Neuronal stem cell (in vitro differentiated cells): ENCODE measurements around the gene ATP8A2.

Source experiments
- DNase-seq: peaks from one replicate; pipeline ENCODE4 v3.0.0-alpha.2; 2013; ENCODE audit warnings: low spot score
- H2AFZ ChIP-seq: one replicate; pipeline ENCODE4 v1.6.1; 2013; ENCODE audit warnings: mild to moderate bottlenecking, low read length, inconsistent platforms
- H2AK5ac ChIP-seq: 2 replicates; pipeline ENCODE4 v1.6.1; 2013; ENCODE audit warnings: low read depth, mild to moderate bottlenecking, inconsistent platforms, low read length, moderate library complexity, mixed read lengths
- H2BK120ac ChIP-seq: 2 replicates; pipeline ENCODE4 v1.6.1; 2013; ENCODE audit warnings: low read depth, mild to moderate bottlenecking, inconsistent platforms, low read length, moderate library complexity, mixed read lengths
- H2BK12ac ChIP-seq: one replicate; pipeline ENCODE4 v1.6.1; 2013; ENCODE audit warnings: low read length, inconsistent platforms
- H2BK15ac ChIP-seq: 2 replicates; pipeline ENCODE4 v1.6.1; 2013; ENCODE audit warnings: mild to moderate bottlenecking, low read length, inconsistent platforms, mixed read lengths
- H2BK5ac ChIP-seq: one replicate; pipeline ENCODE4 v1.6.1; 2013; ENCODE audit warnings: inconsistent platforms, mild to moderate bottlenecking, low read length, moderate library complexity
- H3K14ac ChIP-seq: one replicate; pipeline ENCODE4 v1.6.1; 2013; ENCODE audit warnings: low read length, inconsistent platforms
- H3K18ac ChIP-seq: 2 replicates; pipeline ENCODE4 v1.6.1; 2013; ENCODE audit warnings: low read length, inconsistent platforms
- H3K23ac ChIP-seq: 2 replicates; pipeline ENCODE4 v1.6.1; 2013; ENCODE audit warnings: low read depth, mild to moderate bottlenecking, mixed read lengths, low read length, inconsistent platforms; ENCODE audit not compliant: poor library complexity
- H3K27ac ChIP-seq: replicated peaks from 3 replicates; pipeline ENCODE4 v1.5.1; 2013; ENCODE audit warnings: low read length, inconsistent platforms
- H3K27me3 ChIP-seq, 3 experiments: 2 replicates each; pipeline ENCODE4 v1.6.1; 2013; ENCODE audit warnings: low read length in 3 of 3, mild to moderate bottlenecking in 2 of 3, inconsistent platforms in 1 of 3, low read depth in 1 of 3, mixed read lengths in 1 of 3, moderate library complexity in 1 of 3; ENCODE audit not compliant: control insufficient read depth in 3 of 3, insufficient read depth in 3 of 3
- H3K36me3 ChIP-seq, 2 donors: replicated peaks in 1 of 2; 2 replicates each; pipeline ENCODE4 v1.6.1; 2013; ENCODE audit warnings: low read length in 2 of 2; ENCODE audit not compliant: control insufficient read depth in 2 of 2, insufficient read depth in 2 of 2
- H3K4ac ChIP-seq: 2 replicates; pipeline ENCODE4 v1.6.1; 2013; ENCODE audit warnings: inconsistent platforms, mild to moderate bottlenecking, low read length, moderate library complexity
- H3K4me1 ChIP-seq, 2 donors: 1 replicate in 1 of 2; 2 replicates in 1 of 2; pipeline ENCODE4 v1.6.1; 2013; ENCODE audit warnings: low read length in 2 of 2, low read depth in 1 of 2; ENCODE audit not compliant: control insufficient read depth in 2 of 2, insufficient read depth in 1 of 2
- H3K4me2 ChIP-seq: one replicate; pipeline ENCODE4 v1.6.1; 2013; ENCODE audit warnings: mild to moderate bottlenecking, low read length, inconsistent platforms; ENCODE audit not compliant: insufficient read depth, poor library complexity, severe bottlenecking
- H3K4me3 ChIP-seq, 2 donors: 2 replicates each; pipeline ENCODE4 v1.5.1; 2013; ENCODE audit warnings: low read length in 2 of 2, mild to moderate bottlenecking in 2 of 2, inconsistent platforms in 1 of 2, moderate library complexity in 1 of 2
- H3K79me1 ChIP-seq: one replicate; pipeline ENCODE4 v1.6.1; 2013; ENCODE audit warnings: low read depth, mild to moderate bottlenecking, inconsistent platforms, low read length, moderate library complexity
- H3K9ac ChIP-seq: one replicate; pipeline ENCODE4 v1.6.1; 2013; ENCODE audit warnings: mild to moderate bottlenecking, low read depth, low read length, inconsistent platforms; ENCODE audit not compliant: poor library complexity
- H3K9me3 ChIP-seq, 2 donors: replicated peaks in 1 of 2; 2 replicates each; pipeline versions ENCODE3 to v1.6.1; 2013; ENCODE audit warnings: low read length in 2 of 2, mild to moderate bottlenecking in 2 of 2, inconsistent platforms in 1 of 2, low read depth in 1 of 2, mixed read lengths in 1 of 2, moderate library complexity in 1 of 2; ENCODE audit not compliant: control insufficient read depth in 2 of 2, insufficient read depth in 1 of 2
- H4K8ac ChIP-seq: one replicate; pipeline ENCODE4 v1.6.1; 2013; ENCODE audit warnings: low read depth, mild to moderate bottlenecking, inconsistent platforms, low read length, moderate library complexity
- H4K91ac ChIP-seq: one replicate; pipeline ENCODE4 v1.6.1; 2013; ENCODE audit warnings: low read length, low read depth, mild to moderate bottlenecking, inconsistent platforms; ENCODE audit not compliant: poor library complexity
- WGBS, 2 donors: extraction: QIAGEN DNeasy Blood & Tissue Kit; methylation state at CpG; one replicate each; pipeline ENCODE4 v1.1.7; 2013; ENCODE audit warnings: missing lambda C conversion rate in 2 of 2, mixed read lengths in 1 of 2; ENCODE audit not compliant: insufficient read length in 2 of 2, insufficient replicate concordance in 1 of 2; ENCODE audit errors: extremely low coverage in 2 of 2; 5-methylcytosine and 5-hydroxymethylcytosine counted together

Gene ATP8A2

GRCh38 chr13:25927363-25927762 is 555.6 kb downstream of the ATP8A2 start:
- H4K8ac ChIP-seq: no peak overlapping the region
- peaks cover 0 to 21% of the 10 kb centered on the region in 2 donors for H3K4me1 ChIP-seq
- H3K18ac ChIP-seq: no peak overlapping the region
- DNase-seq: no peak
- no peak overlapping the region for H2BK15ac ChIP-seq
- no peak overlapping the region for H3K4me2 ChIP-seq
- no peak overlapping the region for H2AFZ ChIP-seq
- no peak overlapping the region for H3K9ac ChIP-seq
- no peak overlapping the region for H3K4me3 ChIP-seq
- no peaks in the 10 kb centered on the region for H3K36me3 ChIP-seq
- no peak overlapping the region for H3K4ac ChIP-seq
- H3K23ac ChIP-seq: no peak overlapping the region
- WGBS, 2 donors: no CpG with 5 or more reads among the region's 6 CpGs
- no peak overlapping the region for H2AK5ac ChIP-seq
- H4K91ac ChIP-seq: no peak overlapping the region
- no peak overlapping the region for H3K14ac ChIP-seq
- no peak overlapping the region for H2BK5ac ChIP-seq
- H3K79me1 ChIP-seq: no peaks in the 10 kb centered on the region
- H3K27me3 ChIP-seq: peaks cover 0 to 5% (median 0%) of the 10 kb centered on the region in 3 experiments
- H3K27ac ChIP-seq: no peak overlapping the region
- no peaks in the 10 kb centered on the region for H3K9me3 ChIP-seq
- no peak overlapping the region for H2BK12ac ChIP-seq
- no peak overlapping the region for H2BK120ac ChIP-seq

DNA sequence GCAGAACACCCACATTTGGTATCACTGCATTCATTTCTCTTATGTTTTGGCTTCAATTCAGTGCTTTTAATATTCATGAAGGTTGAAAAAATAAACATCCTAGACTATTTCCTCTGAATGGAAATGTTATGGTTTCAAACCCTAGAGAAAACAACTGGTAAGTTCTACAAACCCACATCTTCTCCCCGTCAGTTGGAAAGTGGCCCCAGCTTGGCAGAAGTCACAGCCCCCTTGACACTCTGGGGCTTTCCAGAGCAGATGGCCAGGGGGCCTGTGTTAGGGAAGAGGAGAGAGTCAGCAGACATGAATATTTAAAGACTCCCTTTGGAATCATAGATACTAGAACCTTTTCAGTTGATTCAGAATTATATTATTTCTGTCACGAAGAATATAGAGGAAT is 556.2 kb downstream of the ATP8A2 start:
- no peak overlapping the region for H3K14ac ChIP-seq
- no peak for DNase-seq
- no peaks in the 10 kb centered on the region for H3K79me1 ChIP-seq
- H3K23ac ChIP-seq: no peak overlapping the region
- no peaks in the 10 kb centered on the region for H3K36me3 ChIP-seq
- no peak overlapping the region for H2AFZ ChIP-seq
- H3K9me3 ChIP-seq: no peaks in the 10 kb centered on the region
- no peak overlapping the region for H2AK5ac ChIP-seq
- H4K8ac ChIP-seq: no peak overlapping the region
- WGBS, 2 donors: no CpG with 5 or more reads among the region's 2 CpGs
- no peak overlapping the region for H3K27ac ChIP-seq
- peaks cover 0 to 19% of the 10 kb centered on the region in 2 donors for H3K4me1 ChIP-seq
- no peak overlapping the region for H4K91ac ChIP-seq
- no peak overlapping the region for H2BK12ac ChIP-seq
- no peak overlapping the region for H2BK120ac ChIP-seq
- peaks cover 0 to 5% (median 0%) of the 10 kb centered on the region in 3 experiments for H3K27me3 ChIP-seq
- no peak overlapping the region for H3K4me3 ChIP-seq
- H3K18ac ChIP-seq: no peak overlapping the region
- H2BK5ac ChIP-seq: no peak overlapping the region
- no peak overlapping the region for H2BK15ac ChIP-seq
- H3K4ac ChIP-seq: no peak overlapping the region
- H3K9ac ChIP-seq: no peak overlapping the region
- no peak overlapping the region for H3K4me2 ChIP-seq

- no peak overlapping the region for H3K27ac ChIP-seq
- no peak overlapping the region for H2BK5ac ChIP-seq
- H3K4me2 ChIP-seq: no peak overlapping the region
- no peak overlapping the region for H4K91ac ChIP-seq
- WGBS, 2 donors: no CpG with 5 or more reads among the region's 12 CpGs
- H4K8ac ChIP-seq: no peak overlapping the region
- H2BK15ac ChIP-seq: no peak overlapping the region
- H3K14ac ChIP-seq: no peak overlapping the region
- no peaks in the 10 kb centered on the region for H3K79me1 ChIP-seq
- no peak overlapping the region for H2BK120ac ChIP-seq
- H3K23ac ChIP-seq: no peak overlapping the region
- H3K4ac ChIP-seq: no peak overlapping the region
- peaks cover 0 to 5% (median 0%) of the 10 kb centered on the region in 3 experiments for H3K27me3 ChIP-seq
- no peak overlapping the region for H2AK5ac ChIP-seq
- peak overlapping the region; percentile 50 for H3K18ac ChIP-seq
- peaks cover 0 to 19% of the 10 kb centered on the region in 2 donors for H3K4me1 ChIP-seq
- no peak overlapping the region for H3K9ac ChIP-seq
- no peaks in the 10 kb centered on the region for H3K36me3 ChIP-seq
- no peaks in the 10 kb centered on the region for H3K9me3 ChIP-seq
- H2BK12ac ChIP-seq: no peak overlapping the region
- H2AFZ ChIP-seq: no peak overlapping the region
- H3K4me3 ChIP-seq: no peak overlapping the region
- no peak for DNase-seq
Observed at GRCh38 chr13:25928941-25929505, 557.2 kb downstream of the ATP8A2 start.

DNA sequence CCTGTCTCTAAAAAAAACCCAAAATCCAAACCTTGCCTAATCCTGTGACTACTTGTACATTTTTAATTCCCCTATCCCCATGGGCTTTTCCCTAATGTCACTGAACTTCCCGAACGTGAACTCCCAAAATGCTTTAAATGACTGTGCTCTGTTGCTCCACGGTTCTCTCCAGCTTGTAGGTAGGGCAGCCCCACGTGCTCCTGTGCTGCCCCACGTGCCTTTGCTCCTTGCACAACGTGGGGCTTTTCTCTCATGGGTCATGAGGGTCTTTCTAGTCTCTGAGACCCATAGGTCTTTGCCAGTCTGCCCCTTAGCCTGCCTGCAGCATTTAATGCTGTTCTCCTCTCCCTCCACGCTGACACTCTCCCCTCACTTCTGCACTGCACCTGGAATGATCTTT is 558.0 kb downstream of the ATP8A2 start:
- H3K4ac ChIP-seq: no peak overlapping the region

More for the DNA sequence above, 558.0 kb downstream of the ATP8A2 start:
- no peak overlapping the region for H3K23ac ChIP-seq
- peaks cover 0 to 5% (median 0%) of the 10 kb centered on the region in 3 experiments for H3K27me3 ChIP-seq
- H2AFZ ChIP-seq: no peak overlapping the region
- H4K8ac ChIP-seq: no peak overlapping the region
- H2BK120ac ChIP-seq: no peak overlapping the region
- H3K79me1 ChIP-seq: no peaks in the 10 kb centered on the region
- no peak overlapping the region for H2BK12ac ChIP-seq
- H3K27ac ChIP-seq: no peak overlapping the region
- H3K18ac ChIP-seq: no peak overlapping the region
- no peak for DNase-seq
- no peak overlapping the region for H2BK15ac ChIP-seq
- H3K9ac ChIP-seq: no peak overlapping the region
- H2BK5ac ChIP-seq: no peak overlapping the region
- no peaks in the 10 kb centered on the region for H3K9me3 ChIP-seq
- WGBS, 2 donors: no CpG with 5 or more reads among the region's 7 CpGs
- peaks cover 0 to 19% of the 10 kb centered on the region in 2 donors for H3K4me1 ChIP-seq
- no peak overlapping the region for H3K4me3 ChIP-seq
- no peaks in the 10 kb centered on the region for H3K36me3 ChIP-seq
- H3K14ac ChIP-seq: no peak overlapping the region
- H4K91ac ChIP-seq: no peak overlapping the region
- H3K4me2 ChIP-seq: no peak overlapping the region
- H2AK5ac ChIP-seq: peak overlapping the region; percentile 3
